Embryonic facial prominence (tissue), 1 donor: Measurements from ENCODE around the gene RANBP17.
"Not testable (repeated sequence)": the region's sequence is repeated elsewhere in the genome, so short reads cannot be mapped to it uniquely, and the experiment has no call there.

Source experiments
- DNase-seq: peaks from one replicate; pipeline ENCODE4 v3.0.0-alpha.2; 2016; ENCODE audit errors: extremely low spot score

RANBP17 gene

DNA sequence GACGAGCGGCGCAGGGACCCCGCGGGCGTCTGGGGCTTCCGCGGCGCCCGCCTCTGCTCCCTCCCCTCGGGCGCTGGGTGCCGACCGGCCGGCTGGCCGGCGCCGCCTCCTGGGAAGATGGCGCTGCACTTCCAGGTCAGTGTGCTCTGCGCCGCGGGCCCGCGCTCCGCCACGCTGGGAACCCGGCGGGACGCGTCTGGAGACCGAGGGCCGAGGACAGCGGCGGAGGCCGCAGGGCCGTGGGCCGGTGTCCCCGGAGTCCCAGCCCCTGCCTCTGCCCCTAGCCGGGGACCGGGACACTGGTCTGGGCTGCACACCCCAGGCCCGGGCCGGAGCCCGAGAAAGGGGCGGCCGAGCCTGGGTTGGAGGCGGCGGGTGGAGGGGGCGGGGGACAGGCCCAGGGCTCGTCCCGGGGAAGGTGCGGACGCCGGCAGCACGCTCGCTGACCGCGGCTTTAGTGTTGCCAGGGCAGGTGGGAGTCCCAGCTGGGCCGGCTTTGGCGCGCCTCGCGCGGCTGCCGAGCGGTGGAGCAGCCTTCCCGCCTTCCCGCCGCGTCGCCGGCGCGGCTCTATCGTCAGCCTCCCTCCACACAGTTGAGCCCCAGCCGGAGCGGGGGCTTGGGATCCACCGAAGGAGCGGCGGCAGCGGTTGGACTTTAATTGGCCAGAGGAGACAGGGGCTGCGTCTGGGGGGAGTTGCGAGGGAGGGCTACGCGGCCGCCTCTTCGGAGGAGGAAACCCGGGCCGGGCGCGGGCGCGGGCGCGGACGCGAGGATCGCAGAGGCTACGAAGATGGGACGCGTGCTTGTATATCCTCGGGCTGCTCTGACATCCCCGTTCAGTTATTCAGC, at the start of gene RANBP17:
RANBP17 (plus strand) TSS at position 102 of the 850 bp plus-strand sequence.
- DNase-seq, result peak; percentile 11

DNA sequence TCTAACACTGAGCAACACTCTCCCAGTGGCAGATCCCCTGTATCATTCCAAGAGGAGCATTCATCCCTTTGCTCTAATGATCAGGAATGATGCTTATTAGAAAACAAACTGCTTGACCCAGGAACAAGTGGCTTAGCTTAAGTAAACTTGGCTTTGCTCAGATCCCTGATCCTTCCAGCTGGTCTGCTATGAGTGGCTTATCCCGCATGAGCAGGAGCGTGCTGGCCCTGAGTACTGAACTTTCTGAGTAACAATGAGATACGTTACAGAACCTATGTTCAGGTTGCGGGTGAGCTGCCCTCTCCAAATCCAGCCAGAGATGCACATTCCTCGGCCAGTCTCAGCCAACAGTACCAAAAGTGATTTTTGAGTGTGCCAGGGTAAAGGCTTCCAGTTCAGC, 48.6 kb upstream of the RANBP17 start:
- DNase-seq, result no peak

DNA sequence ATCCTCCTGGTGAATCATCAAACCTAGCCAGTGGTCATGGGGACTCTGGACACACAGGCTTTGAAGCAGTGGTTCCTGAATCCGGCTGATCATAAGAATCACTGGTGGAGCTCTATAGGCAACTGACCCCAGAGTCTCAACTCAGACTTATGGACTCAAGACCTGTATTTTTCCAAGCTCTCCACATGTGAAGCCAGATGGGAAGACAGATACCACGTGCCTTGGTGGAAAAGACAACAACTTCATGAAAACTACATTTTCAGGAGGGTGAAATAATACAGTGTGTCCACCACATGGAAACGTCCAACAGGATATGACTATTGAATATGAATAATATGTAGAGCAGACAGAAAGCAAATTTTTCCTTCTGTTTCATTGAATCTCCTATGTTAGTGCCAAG, 44.6 kb upstream of the RANBP17 start:
- DNase-seq, result no peak

DNA sequence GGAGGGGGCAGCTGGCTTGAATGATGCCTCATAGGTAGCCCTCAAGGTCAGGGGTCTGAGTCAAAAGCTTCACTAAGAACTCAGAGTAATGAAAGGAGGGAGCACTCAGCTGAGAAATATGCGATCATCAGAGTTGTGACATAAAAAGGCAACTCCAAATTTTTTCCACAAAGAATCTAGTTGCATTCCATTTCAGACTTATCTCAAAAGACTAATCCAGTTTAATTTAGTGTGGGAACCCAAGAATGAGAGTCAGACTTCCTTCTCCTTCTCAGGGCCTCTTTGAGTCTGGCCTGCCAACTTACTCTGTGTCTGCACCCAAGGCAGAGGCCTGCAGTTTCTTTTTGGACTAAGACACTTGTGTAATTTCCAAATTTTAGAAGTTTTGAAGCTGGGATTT, 43.6 kb upstream of the RANBP17 start:
- no peak for DNase-seq

DNA sequence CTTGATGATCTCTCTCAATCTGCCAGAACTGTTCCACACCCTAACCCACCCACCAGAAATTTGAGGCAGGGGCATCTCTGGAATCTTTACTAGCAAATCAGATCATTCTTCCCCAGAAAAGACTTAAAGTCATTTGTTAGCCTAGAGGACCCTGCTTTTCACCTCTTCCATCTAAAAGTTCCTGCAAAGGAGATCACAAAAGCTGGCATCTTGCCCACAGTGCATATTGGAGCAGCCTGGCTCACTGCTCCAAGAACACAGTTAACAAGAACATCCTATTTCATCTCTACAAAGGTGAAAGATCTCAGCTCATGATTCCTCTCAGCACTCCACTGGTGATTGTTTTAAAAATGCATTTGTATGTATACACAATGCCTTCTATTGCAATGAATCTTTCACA, 42.0 kb upstream of the RANBP17 start:
- DNase-seq, result no peak

DNA sequence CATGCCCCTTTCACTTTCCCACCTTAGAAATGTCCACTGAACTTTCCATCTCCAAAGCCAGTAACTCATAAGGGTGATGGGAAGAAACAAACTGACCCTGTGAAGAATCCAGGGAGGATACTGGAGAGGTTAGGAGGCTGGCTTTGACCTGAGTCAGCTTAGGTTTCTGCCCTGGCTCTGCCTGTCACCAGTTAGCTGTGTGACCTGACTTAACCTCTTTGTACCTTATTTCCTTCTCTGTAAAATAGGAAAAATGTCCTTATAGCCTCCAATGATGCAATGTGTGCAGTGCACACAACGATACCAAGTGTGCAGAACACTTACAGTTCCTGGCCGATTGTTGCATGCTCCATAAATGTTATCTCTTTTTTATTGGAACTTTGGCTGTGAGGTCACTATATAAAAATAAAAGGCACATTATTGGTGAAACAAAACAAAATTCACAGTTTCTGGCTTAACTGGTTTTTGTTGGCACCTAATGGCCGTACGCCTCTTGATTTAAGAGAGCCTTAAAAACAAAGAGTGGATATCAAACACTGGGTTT, 40.5 kb upstream of the RANBP17 start:
- no peak for DNase-seq

DNA sequence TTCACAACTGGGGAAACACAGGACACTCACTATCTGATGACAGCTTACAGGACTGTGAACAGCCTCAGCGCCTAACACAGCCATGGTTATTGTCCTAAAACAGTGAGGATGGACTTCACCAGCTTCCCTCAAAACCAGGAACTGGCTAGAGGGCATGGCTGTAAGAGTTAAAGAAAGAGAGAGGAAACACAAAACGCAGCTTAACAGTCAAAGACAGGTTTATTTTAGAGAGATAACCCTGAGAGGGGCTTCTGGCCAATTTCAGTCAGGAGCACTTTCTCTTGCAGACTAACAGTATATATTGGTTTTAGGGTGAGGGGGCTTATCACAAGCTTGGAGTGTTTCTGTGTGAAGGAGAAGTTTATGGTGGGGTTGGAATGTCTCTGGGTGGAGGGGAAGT, 35.7 kb upstream of the RANBP17 start:
- no peak for DNase-seq

DNA sequence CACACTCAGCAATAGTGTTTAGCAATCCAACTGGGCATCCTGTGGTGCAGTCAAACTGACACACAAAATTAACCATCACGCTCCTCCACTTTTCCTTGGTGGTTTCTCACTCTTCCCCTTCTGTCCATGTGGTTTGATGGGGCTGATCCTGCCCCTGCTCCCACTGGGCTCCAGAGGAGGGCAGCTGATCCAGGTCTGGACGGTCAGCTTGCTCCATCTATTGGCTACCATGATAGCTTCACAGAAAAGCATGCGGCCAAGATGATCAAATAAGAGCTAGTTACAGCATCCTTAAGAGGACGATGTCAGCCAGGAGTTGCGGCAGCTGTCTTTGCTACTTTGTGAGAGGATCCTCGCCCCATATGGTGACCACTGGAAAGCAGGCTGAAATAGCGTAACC, 29.6 kb upstream of the RANBP17 start:
- DNase-seq, result no peak

DNA sequence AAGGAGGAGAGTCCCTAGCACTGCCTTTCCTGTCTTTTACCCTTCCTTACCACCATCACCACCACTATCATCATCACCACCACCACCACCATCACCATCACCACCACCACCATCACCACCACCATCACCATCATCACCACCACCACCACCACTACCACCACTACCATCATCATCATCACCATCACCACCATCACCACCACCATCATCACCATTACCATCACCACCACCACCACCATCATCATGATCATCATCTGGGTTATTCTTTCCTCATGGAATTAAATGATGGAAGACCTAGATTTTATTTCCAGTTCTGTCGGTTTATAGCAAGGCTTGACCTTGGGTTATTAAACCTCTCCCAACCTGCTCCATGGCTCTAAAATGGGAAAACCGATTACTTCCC, 27.8 kb upstream of the RANBP17 start:
- not testable (repeated sequence) for DNase-seq

DNA sequence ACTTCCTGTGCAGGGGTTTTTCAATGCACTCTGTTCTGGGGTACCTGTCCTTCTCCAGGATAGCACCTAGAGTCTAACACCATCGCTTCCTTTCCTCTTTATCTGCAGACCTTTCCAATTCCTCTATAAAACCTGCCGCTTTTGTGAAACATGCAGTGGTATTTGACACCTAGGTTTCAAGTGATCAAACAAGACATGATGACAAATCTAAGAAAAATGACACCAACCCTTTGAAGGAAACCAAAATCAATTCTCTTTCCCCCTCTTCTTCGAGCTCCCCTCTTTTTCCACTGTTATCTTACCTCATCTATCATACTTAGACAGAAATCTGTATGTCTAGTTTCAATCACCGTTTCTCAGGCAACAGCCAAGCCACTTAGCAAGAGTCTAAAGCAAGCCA, 25.6 kb upstream of the RANBP17 start:
- DNase-seq, result no peak

DNA sequence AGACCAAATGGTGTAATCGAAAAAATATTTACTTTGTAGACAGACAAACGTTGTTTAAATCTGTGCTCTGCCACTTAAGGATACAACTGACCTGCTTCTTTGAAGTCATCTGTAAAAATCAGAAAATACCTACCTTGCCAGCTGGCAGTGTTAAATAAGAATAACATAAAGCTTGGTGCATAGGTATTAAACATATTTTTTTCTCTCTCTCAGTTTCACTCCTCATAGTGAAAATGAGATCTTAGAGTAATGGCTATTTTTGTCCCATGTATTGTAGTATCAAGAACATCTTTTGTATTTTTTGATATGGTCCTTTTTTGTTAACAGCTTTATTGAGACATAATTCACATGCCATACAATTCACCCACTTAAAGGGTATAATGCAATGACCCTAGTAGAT, 17.9 kb upstream of the RANBP17 start:
- DNase-seq, result no peak

DNA sequence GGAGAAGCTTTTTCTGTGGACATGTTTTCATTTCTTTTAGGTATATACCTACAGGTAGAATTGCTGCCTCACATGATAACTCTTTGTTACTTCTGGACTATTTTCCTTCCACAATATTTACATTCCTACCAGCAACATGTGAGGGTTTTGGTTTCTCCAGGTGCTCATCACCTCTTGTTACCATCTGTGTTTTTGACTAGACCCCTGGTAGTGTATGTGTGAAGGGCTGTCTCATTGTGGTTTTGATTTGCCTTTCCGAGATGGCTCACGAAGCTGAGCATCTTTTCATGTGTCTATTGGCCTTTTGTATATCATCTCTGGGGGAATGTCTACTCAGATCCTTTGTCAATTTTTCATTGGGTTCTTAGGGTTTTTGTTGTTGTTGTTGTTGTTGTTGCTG, 17.2 kb upstream of the RANBP17 start:
- DNase-seq, result no peak

DNA sequence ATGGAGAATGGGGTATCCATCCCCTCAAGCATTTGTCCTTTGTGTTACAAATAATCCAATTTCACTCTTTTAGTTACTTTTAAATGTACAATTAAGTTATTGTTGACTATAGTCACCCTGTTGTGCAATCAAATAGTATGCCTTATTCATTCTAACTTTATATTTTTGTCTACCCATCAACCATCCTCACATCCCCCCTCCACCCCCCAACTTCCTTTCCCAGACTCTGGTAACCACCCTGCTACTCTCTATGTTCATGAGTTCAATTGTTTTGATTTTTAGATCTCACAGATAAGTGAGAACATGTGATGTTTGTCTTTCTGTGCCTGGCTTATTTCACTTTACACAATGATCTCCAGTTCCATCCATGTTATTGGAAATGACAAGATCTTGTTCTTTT, 15.4 kb upstream of the RANBP17 start:
- no peak for DNase-seq

DNA sequence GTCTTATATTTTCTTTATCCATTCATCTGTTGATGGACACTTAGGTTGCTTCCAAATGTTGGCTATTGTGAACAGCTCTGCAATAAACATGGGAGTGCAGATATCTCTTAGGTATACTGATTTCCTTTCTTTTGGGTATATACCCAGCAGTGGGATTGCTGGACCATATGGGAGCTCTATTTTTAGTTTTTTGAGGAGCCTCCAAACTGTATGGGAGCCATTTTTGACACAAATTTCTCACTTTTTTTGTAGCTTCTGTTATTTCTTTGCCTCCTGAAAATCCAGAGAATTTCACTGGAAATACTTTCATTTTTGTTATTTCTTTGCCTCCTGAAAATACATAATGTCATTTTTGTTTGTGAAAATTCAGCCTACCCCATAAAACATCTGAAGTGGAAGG, 15.0 kb upstream of the RANBP17 start:
- no peak for DNase-seq

DNA sequence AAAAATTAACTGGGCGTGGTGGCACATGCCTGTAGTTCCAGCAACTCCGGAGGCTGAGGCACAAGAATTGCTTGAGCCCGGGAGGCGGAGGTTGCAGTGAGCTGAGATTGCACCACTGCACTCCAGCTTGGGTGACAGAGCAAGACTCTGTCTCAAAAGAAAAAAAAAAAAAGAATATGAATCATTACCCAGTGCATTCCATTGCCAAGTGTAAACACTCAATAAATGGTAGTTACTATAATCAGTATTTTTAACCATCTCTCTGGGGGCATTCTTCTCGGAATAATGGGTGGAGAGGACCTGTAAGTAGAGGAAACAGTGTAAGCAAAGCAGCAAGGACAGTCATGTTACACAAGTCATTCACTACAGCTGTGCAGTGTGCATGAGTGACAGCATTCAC, 13.8 kb upstream of the RANBP17 start:
- no peak for DNase-seq

DNA sequence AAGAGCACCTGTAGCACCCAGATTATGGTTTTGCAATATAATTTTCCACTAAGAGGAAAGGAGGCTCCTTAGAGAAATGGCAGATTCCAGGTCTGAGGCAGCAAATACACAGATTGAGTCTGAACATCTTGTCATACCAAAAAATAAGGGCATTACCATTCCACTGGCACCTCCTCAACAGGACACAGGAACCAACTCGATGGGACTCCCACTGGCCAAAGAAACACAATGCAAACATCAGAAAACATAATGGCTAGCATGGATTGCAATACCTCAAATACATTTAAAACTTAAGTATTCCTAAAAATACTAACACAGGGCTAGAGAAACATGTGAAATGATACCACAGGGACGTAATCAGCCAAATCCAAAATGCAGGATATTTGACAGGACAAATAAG, 12.4 kb upstream of the RANBP17 start:
- DNase-seq, result no peak

DNA sequence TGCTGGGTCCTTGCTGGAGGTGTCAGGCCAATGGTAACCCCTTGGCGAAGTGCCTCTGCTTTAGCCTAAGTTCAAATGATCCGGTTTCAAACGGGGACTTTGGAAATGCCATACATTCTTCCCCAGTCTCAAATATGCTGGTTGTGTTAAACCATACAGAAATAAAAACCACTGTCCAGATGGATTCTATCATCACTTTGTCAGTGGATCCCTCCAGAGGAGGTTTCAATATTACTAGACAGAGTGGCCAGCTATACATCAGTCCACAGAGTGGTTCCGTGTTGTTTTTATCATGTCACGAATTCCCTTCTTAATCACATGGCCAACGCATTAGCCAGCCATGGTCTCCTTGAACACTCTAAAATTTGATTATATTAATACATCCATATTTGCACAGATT, 7.3 kb upstream of the RANBP17 start:
- no peak for DNase-seq

DNA sequence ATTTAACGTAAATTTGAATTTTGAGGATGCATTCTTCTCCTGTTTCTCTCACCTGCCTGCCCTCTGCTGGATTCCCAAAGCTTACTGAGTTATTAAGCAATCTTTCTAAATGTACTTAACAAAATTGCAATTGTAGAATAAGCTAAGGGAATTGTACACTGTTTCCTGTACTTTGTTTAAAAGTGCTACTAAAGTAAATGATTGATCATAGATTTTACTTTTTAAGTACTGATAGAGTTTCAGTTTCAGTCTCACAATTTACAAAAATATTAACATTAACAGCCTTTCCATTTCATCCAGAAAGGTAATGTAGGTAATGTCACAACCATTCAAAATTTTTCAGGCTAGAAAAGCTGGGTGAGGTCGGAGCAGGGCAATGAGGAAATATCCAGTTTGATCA, 4.8 kb upstream of the RANBP17 start:
- no peak for DNase-seq

DNA sequence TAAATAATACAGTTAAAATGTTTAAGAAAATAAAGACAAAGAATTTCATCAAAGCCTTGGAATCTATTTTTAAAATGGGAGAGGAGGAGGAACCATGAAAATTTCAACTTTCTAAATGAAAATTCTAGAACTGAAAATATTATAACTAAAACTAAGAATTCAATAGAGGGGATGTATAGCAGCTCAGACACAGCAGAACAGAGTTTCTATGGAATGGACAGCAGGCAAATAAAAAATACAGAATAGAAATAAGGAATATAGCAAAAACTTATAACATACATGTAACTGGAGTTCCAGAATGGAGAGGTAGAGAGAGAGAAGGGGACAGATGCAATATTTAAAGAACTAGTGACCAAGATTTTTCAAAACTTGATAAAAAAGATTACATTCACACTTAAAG, 1.4 kb upstream of the RANBP17 start:
- no peak for DNase-seq

DNA sequence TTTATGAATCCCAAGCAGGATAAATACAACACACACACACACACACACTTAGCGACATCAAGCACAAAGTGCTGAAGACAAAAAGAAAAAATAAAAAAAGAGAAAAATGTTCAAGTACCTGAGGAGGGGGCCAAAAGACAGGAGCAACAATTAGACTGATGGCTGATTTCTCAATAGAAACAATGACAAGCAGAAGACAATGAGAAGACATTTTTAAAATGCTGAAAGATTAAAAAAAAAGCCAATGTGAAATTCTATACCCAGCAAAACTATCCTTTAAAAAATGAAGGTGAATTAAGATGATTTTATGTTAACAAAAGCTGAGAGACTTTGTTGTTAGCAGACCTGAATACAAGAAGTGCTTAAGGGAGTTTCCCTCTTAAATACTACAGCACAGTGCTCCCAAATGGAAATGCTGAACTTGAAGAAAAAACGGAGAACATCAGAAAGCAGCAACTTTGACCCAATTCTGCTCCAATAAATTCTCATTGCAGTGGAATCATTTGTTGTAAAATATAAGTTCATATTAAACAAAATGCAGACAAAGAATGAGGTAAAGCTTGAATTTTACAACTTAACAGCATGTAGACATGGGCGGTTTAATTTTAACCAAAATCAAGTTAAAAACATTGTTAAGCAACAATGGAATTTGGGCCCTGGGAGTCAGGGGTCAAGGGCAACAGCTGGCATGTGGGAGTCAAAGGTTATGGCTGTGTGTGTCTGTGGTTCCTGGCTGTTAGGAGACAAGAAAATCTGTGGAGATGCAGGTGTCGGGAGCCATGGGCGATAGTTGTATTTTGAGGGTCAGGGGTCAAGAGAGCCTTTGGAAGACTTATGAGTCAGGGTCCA, 776 bp upstream of the RANBP17 start:
- no peak for DNase-seq

DNA sequence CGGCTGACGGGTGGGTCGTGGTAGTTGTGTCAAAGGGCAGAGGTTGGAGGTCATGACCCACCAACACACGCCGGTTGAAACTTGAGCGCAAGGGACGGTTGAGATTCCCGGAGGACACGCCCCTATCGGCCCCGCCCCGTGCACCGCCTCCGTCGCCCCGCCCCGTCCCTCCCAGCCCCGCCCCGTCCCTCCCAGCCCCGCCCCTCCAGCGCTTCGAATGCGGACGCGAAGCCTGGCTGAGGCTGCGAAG, 226 bp upstream of the RANBP17 start:
- DNase-seq, result no peak

DNA sequence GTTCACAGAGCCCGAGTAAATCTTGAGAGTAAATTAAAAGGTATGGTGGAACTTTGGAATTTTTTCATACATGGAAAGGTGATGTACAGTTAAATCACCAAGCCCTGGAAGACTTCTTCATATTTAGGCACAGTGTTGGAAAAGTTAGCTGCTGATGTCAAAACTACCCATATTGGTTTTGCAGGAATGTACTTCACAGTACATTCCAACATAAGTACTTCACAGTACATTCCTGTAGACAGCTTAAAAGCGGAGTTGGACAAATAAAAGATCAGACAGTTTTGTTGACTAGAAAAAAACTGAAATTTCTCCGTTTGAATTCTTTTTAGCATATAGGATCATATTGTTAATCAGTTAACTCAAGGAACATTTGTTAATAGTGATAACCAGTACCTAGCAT, 1.8 kb downstream of the RANBP17 start:
- no peak for DNase-seq

DNA sequence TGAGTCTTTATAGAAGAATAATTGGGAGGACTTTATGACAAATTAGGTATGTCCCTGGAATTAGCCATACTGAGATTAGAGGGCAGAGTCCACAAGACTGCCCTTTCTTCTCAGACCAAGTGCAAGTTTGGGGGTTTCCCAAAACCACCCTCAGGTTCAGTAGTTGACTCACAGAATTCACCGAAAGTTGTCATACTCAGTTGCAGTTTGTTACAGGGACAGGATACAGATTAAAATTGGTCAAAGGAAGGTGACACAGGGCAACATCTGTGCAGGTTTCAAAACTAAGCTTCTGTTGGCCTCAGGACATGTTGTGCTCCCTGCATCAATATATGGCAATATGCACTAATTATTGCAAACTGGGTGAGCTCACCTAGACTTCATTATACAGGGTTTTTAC, 3.8 kb downstream of the RANBP17 start:
- DNase-seq, result no peak
